HepG2 (cell line): ENCODE results near the gene NELL1. TPM values are rescaled to one million over a fixed set of nuclear protein-coding genes. Genes with fewer than 3 reads are reported as not detected.
A peak's percentile ranks its signal among the peaks of the same experiment; 100 is the strongest.

ENCODE experiments used
- ATAC-seq: fragments of 200-7000 bp; cut with Tn5 transposase; 3 replicates; pipeline ENCODE4 v1.9.1; 2020; ENCODE audit warnings: mild to moderate bottlenecking, moderate library complexity
- BruUV-seq: library from RNA; stranded (reverse); fragments of 400-500 nt; replicated peaks from 2 replicates; lab custom pipeline; 2021; lab: Mats Ljungman, UMichigan
- CTCF ChIA-PET: fragments of 300-600 bp; formaldehyde crosslinking; extraction: SDS; loops from one replicate; lab custom pipeline; 2021; ENCODE audit warnings: low total read pairs, inconsistent platforms, low intra/inter-chr PET ratio; lab: Yijun Ruan, JAX
- POLR2A ChIA-PET: fragments of 350-600 bp; sonication (Branson Sonifier 250); formaldehyde crosslinking; loops from one replicate; lab custom pipeline; 2020; ENCODE audit warnings: antibody characterized with exemption, inconsistent platforms; lab: Yijun Ruan, JAX
- DNase-seq: peaks from one replicate; pipeline ENCODE4 v3.0.0-alpha.2; 2015; ENCODE audit warnings: low spot score
- FAIRE-seq: peaks from 3 replicates; lab custom pipeline; 2011; peaks lifted over from hg19 to GRCh38; lab: Jason Lieb, UNC
- H2AFZ ChIP-seq: one replicate; pipeline ENCODE4 v1.6.1; 2011; ENCODE audit warnings: low read length, inconsistent platforms
- H3K27ac ChIP-seq: fragments of 300-600 bp; 3 replicates; pipeline ENCODE4 v1.8.0; 2011; ENCODE audit warnings: mixed run types, mild to moderate bottlenecking, mixed read lengths, low read length, inconsistent platforms; ENCODE audit not compliant: insufficient read depth; ENCODE audit errors: extremely low read length
- H3K27me3 ChIP-seq, 2 experiments: fragments of 200-600 bp in 1 of 2; 2 replicates in 1 of 2; 3 replicates in 1 of 2; pipeline versions ENCODE4 v1.6.0 to v1.8.0; 2011; ENCODE audit warnings: low read length in 2 of 2, mild to moderate bottlenecking in 2 of 2, moderate library complexity in 2 of 2, inconsistent platforms in 1 of 2; ENCODE audit not compliant: insufficient read depth in 2 of 2, control insufficient read depth in 1 of 2
- H3K36me3 ChIP-seq, 2 experiments: fragments of 200-600 bp in 1 of 2; replicated peaks in 1 of 2; 2 replicates in 1 of 2; 3 replicates in 1 of 2; pipeline versions ENCODE4 v1.5.1 to v1.8.0; 2011; ENCODE audit warnings: low read length in 2 of 2, inconsistent platforms in 1 of 2; ENCODE audit not compliant: insufficient read depth in 2 of 2, control insufficient read depth in 1 of 2
- H3K4me1 ChIP-seq: 2 replicates; pipeline ENCODE4 v1.5.1; 2012; ENCODE audit warnings: low read length, inconsistent platforms; ENCODE audit not compliant: insufficient read depth
- H3K4me2 ChIP-seq: 2 replicates; pipeline ENCODE4 v1.6.0; 2011; ENCODE audit warnings: low read depth, low read length, inconsistent platforms
- H3K4me3 ChIP-seq, 3 experiments: fragments of 200-600 bp in 1 of 3; sonication (generic), shearing (Covaris generic) in 1 of 3; replicated peaks in 1 of 3; 2 replicates each; pipeline ENCODE4 v1.5.1; 2011 to 2016; ENCODE audit warnings: low read length in 3 of 3, inconsistent platforms in 2 of 3, low read depth in 2 of 3, mild to moderate bottlenecking in 2 of 3, control low read depth in 1 of 3, mixed read lengths in 1 of 3; ENCODE audit not compliant: insufficient read depth in 1 of 3
- H3K79me2 ChIP-seq: one replicate; pipeline ENCODE4 v1.6.1; 2011; ENCODE audit warnings: low read length, inconsistent platforms; ENCODE audit not compliant: insufficient read depth
- H3K9ac ChIP-seq: 2 replicates; pipeline ENCODE4 v1.6.0; 2011; ENCODE audit warnings: mild to moderate bottlenecking, low read depth, low read length, inconsistent platforms; ENCODE audit not compliant: insufficient read depth
- H3K9me3 ChIP-seq: 2 replicates; pipeline ENCODE4 v1.5.1; 2012; ENCODE audit warnings: mild to moderate bottlenecking, low read length
- H4K20me1 ChIP-seq: 2 replicates; pipeline ENCODE4 v1.6.0; 2011; ENCODE audit warnings: inconsistent platforms, mild to moderate bottlenecking, low read length, moderate library complexity; ENCODE audit not compliant: insufficient read depth
- CTCF ChIP-seq: sonication (generic); formaldehyde crosslinking; IDR thresholded peaks from 2 replicates; pipeline ENCODE4 v1.5.0; 2020; ENCODE audit warnings: mild to moderate bottlenecking, missing genetic modification reagents, moderate library complexity
- ELF4 ChIP-seq: sonication (generic); formaldehyde crosslinking; IDR thresholded peaks from 2 replicates; pipeline ENCODE4 v1.5.0; 2020; ENCODE audit warnings: missing genetic modification reagents, mild to moderate bottlenecking, moderate library complexity, borderline replicate concordance
- EZH2 ChIP-seq: conservative IDR thresholded peaks from 2 replicates; pipeline ENCODE4 v1.6.1; 2012; ENCODE audit warnings: mild to moderate bottlenecking, low read depth, low read length, moderate library complexity
- ISL2 ChIP-seq: sonication (generic); formaldehyde crosslinking; IDR thresholded peaks from 2 replicates; pipeline ENCODE4 v1.5.0; 2020; ENCODE audit warnings: missing genetic modification reagents
- KDM2A ChIP-seq: sonication (generic); formaldehyde crosslinking; IDR thresholded peaks from 2 replicates; pipeline ENCODE4 v1.4.0; 2020; ENCODE audit warnings: low read depth, missing genetic modification reagents, borderline replicate concordance
- KLF6 ChIP-seq: IDR thresholded peaks from 2 replicates; pipeline ENCODE4 v1.8.0; 2016; ENCODE audit warnings: missing biosample characterization, missing genetic modification reagents
- KMT2B ChIP-seq: IDR thresholded peaks from 2 replicates; pipeline ENCODE4 v1.6.1; 2016; ENCODE audit warnings: missing genetic modification reagents, missing compliant biosample characterization
- MBNL3 ChIP-seq: fragments of 250-450 bp; sonication (Bioruptor Pico); conservative IDR thresholded peaks from 2 replicates; pipeline ENCODE4 v1.8.0; 2022; ENCODE audit warnings: mild to moderate bottlenecking, inconsistent platforms
- MED13 ChIP-seq: sonication (generic); formaldehyde crosslinking; IDR thresholded peaks from 2 replicates; pipeline ENCODE4 v1.5.0; 2020; ENCODE audit warnings: missing genetic modification reagents
- NFE2L1 ChIP-seq: sonication (generic); formaldehyde crosslinking; IDR thresholded peaks from 2 replicates; pipeline ENCODE4 v1.4.0; 2020; ENCODE audit warnings: missing genetic modification reagents, mild to moderate bottlenecking, borderline replicate concordance
- NR2F1 ChIP-seq, 2 experiments: fragments of 450-650 bp in 1 of 2; formaldehyde crosslinking in 1 of 2; IDR thresholded peaks; 2 replicates each; pipeline versions ENCODE4 v1.5.0 to v1.6.1; 2016 to 2020; ENCODE audit warnings: mild to moderate bottlenecking in 1 of 2, missing compliant biosample characterization in 1 of 2, missing genetic modification reagents in 1 of 2, moderate library complexity in 1 of 2
- NRL ChIP-seq: sonication (generic); formaldehyde crosslinking; IDR thresholded peaks from 2 replicates; pipeline ENCODE4 v1.5.0; 2020; ENCODE audit warnings: missing genetic modification reagents, mild to moderate bottlenecking, moderate library complexity, borderline replicate concordance
- SMC3 ChIP-seq: IDR thresholded peaks from 2 replicates; pipeline ENCODE4 v1.6.1; 2011; ENCODE audit warnings: low read length, improper control_type of control experiment
- STAG1 ChIP-seq: sonication (generic); formaldehyde crosslinking; IDR thresholded peaks from 2 replicates; pipeline ENCODE4 v1.4.0; 2020; ENCODE audit warnings: missing genetic modification reagents
- WIZ ChIP-seq: sonication (generic); formaldehyde crosslinking; IDR thresholded peaks from 2 replicates; pipeline ENCODE4 v1.5.1; 2020; ENCODE audit warnings: mild to moderate bottlenecking, missing genetic modification reagents
- XBP1 ChIP-seq: sonication (generic); formaldehyde crosslinking; IDR thresholded peaks from 2 replicates; pipeline ENCODE4 v1.5.0; 2020; ENCODE audit warnings: missing genetic modification reagents
- ZBTB42 ChIP-seq: sonication (generic); formaldehyde crosslinking; IDR thresholded peaks from 2 replicates; pipeline ENCODE4 v1.5.0; 2020; ENCODE audit warnings: mild to moderate bottlenecking, missing genetic modification reagents
- ZFP36L1 ChIP-seq: sonication (generic); formaldehyde crosslinking; IDR thresholded peaks from 2 replicates; pipeline ENCODE4 v1.8.0; 2022; ENCODE audit warnings: mild to moderate bottlenecking, missing genetic modification reagents, moderate library complexity
- ZNF878 ChIP-seq: sonication (generic); formaldehyde crosslinking; IDR thresholded peaks from 2 replicates; pipeline ENCODE4 v1.8.1; 2023; ENCODE audit warnings: mild to moderate bottlenecking, missing genetic modification reagents, moderate library complexity
- ZSCAN21 ChIP-seq: sonication (generic); formaldehyde crosslinking; IDR thresholded peaks from 2 replicates; pipeline ENCODE4 v1.8.0; 2022; ENCODE audit warnings: mild to moderate bottlenecking, missing genetic modification reagents, moderate library complexity, borderline replicate concordance
- WGBS: methylation state at CpG from one replicate; pipeline ENCODE4 v1.1.6; 2017; ENCODE audit warnings: low lambda C conversion rate; 5-methylcytosine and 5-hydroxymethylcytosine counted together
- in situ Hi-C: cut with HindIII; loops from 2 replicates; pipeline ENCODE4 v1.10.0; 2017; ENCODE audit warnings: low pct_unique_long_range_greater_than_20kb; ENCODE audit not compliant: extremely low pct_ligation_motif_present
- intact Hi-C: fragments of 100-400 bp; cut with micrococcal nuclease; formaldehyde crosslinking; loops from one replicate; pipeline ENCODE4 v1.10.0; 2022; ENCODE audit not compliant: unreplicated experiment
- polyA plus RNA-seq, 8 experiments: library from polyadenylated mRNA; depleted of rRNA in 3 of 8; stranded (reverse) in 7 of 8; unstranded in 1 of 8; fragments of >200 nt; fragmentation: Illumina TruSeq in 4 of 8; extraction: Trizol in 4 of 8; gene quantifications; 2 replicates each; pipeline versions ENCODE4 v1.2.1 to v1.2.3, GENCODE V29; 2011 to 2016; ENCODE audit warnings: low read depth in 4 of 8, missing spikeins in 1 of 8, mixed read lengths in 1 of 8; ENCODE audit not compliant: insufficient read depth in 1 of 8
- total RNA-seq, 5 experiments: library from RNA; depleted of rRNA; stranded (reverse); fragments of >200 nt; fragmentation: Illumina TruSeq; extraction: Trizol; gene quantifications; 2 replicates each; pipeline ENCODE4 v1.2.3, GENCODE V29; 2016; ENCODE audit warnings: low read depth in 1 of 5

Gene NELL1
- total and polyA plus RNA-seq, 2 of the 13 experiments (the other 11 are each of a cell fraction or from before 2014, with no cell fraction given), result not detected

GRCh38 chr11:20634044-20634443 lies 35.3 kb upstream of the NELL1 start:
- H3K4me1 ChIP-seq, result no peaks in the 10 kb centered on the region
- intact Hi-C loops (no loop called here), in situ Hi-C loops (loop anchor here (25.0 kb wide), 1 partner anchor 1678 kb away; no protein-coding TSS in a partner anchor)
- FAIRE-seq (no peak), ATAC-seq (peak; percentile 65), DNase-seq (no peak)
- no peaks in the 10 kb centered on the region for H3K36me3 ChIP-seq
- no TSS peak for BruUV-seq
- no peaks in the 10 kb centered on the region for H3K79me2 ChIP-seq
- WGBS, result 14% methylated on average over 5 of the region's 5 CpGs
- H2AFZ ChIP-seq, result no peak overlapping the region
- H3K27ac ChIP-seq, result no peak overlapping the region
- TF ChIP-seq CTCF (CRISPR knock-in tag) (peak; percentile 36), WIZ (CRISPR knock-in tag) (no peak), SMC3 (0 out of 2 replicates have a peak, but pooled peaks have one; percentile 2), ZSCAN21 (CRISPR knock-in tag) (no peak), STAG1 (peak; percentile 30; the same call in 1 of the 2 replicates)
- POLR2A ChIA-PET, result no interaction called here
- CTCF ChIA-PET, result no interaction called here
- no peak overlapping the region for H3K4me2 ChIP-seq
- H3K9ac ChIP-seq, result no peak overlapping the region
- H3K27me3 ChIP-seq, result peaks cover 0 to 5% of the 10 kb centered on the region in 2 experiments; a peak in 2 of 5 replicates
- no peaks in the 10 kb centered on the region for H3K9me3 ChIP-seq
- H4K20me1 ChIP-seq, result no peaks in the 10 kb centered on the region
- H3K4me3 ChIP-seq, result no peak overlapping the region

- H3K27me3 ChIP-seq, result peaks cover 0 to 5% of the 10 kb centered on the region in 2 experiments; a peak in 2 of 5 replicates
- no peak overlapping the region for H3K27ac ChIP-seq
- H4K20me1 ChIP-seq, result no peaks in the 10 kb centered on the region
- H3K9me3 ChIP-seq, result no peaks in the 10 kb centered on the region
- no peak overlapping the region for H3K4me2 ChIP-seq
- no peak for FAIRE-seq
- 37% methylated on average over 7 of the region's 7 CpGs for WGBS
- ChIA-PET POLR2A (no interaction called here), CTCF (no interaction called here)
- no peaks in the 10 kb centered on the region for H3K79me2 ChIP-seq
- no peak for ATAC-seq
- in situ Hi-C loops, result loop anchor here (25.0 kb wide), 1 partner anchor 1678 kb away; no protein-coding TSS in a partner anchor
- no peak overlapping the region for H3K9ac ChIP-seq
- H3K36me3 ChIP-seq, result no peaks in the 10 kb centered on the region
- no peaks in the 10 kb centered on the region for H3K4me1 ChIP-seq
- intact Hi-C loops, result no loop called here
- DNase-seq, result no peak
- H3K4me3 ChIP-seq, result no peak overlapping the region
- no peak overlapping the region for H2AFZ ChIP-seq
- no TSS peak for BruUV-seq
- TF ChIP-seq ZFP36L1 (no peak), NRL (CRISPR knock-in tag) (no peak), ELF4 (CRISPR knock-in tag) (no peak), NR2F1 (CRISPR knock-in tag; IDR thresholded peaks at IDR 0.05) (no peak), ZNF878 (CRISPR knock-in tag) (no peak), XBP1 (no peak), KLF6 (CRISPR knock-in tag) (no peak), ZBTB42 (CRISPR knock-in tag) (no peak), KMT2B (CRISPR knock-in tag) (no peak), ISL2 (CRISPR knock-in tag) (no peak), NFE2L1 (no peak), MED13 (CRISPR knock-in tag) (no peak), KDM2A (CRISPR knock-in tag) (no peak), MBNL3 (CRISPR knock-in tag) (no peak), EZH2 (no peak)
Observed at GRCh38 chr11:20634781-20635180, 34.6 kb upstream of the NELL1 start.
